Measurements from ENCODE around the gene VAX1.

Gene VAX1

DNA sequence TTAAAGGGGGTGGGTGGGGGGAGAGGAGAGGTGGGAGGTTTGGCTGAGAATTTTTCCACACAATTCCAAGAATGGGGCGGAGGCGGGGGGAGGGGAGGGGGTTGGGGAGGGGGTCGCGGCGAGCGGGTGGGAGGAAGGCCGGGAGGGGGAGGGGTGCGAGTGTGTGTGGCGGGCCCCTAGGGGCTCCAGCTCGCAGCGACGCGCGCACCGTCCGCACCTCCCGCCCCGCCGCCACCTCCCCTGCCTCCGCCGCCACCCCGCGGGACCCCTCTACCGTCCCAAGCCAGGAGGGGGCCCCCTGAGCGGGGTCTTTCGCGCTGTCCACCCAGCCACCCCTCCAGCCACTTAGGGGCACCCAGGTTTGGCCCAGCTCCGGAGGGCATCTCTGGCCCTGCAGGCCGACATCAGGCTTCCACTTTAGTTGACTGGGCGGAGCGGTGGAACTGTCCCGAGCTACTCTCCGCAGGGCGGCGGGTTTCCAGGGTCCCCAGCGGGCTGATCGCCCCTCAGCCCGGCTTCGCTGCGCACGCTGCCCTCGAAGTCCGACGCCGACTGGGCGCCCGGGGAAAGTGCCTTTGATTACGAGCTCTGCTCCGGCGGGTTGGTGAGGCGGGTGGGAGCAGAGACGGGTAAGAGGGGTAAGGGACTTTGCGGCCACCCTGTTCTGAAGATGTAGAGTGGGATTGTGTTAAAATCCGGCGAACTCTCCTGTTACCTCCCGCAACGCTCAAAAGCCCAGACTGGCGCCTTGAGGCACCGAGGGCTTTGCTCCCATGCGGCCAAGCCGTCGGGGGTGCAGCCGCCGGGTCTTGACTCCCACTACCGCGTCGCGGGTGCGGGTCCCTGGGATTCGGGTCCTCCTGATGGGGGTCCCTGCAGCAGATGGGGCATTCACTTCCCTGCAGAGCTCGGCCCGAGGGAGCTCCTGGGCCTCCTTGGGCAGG, 1.8 kb upstream of the VAX1 start:
- DNase-seq (ENCODE audit: insufficient read length) (no peak), FAIRE-seq (no peak)
- TF ChIP-seq TAF1 (IDR thresholded peaks at IDR 0.05; ENCODE audit: borderline replicate concordance, low read depth, low read length) (no peak), POLR2A (IDR thresholded peaks at IDR 0.05; ENCODE audit: low read depth, low read length) (no peak), POLR2AphosphoS5 (IDR thresholded peaks at IDR 0.05; ENCODE audit: low read depth, low read length) (no peak)

DNA sequence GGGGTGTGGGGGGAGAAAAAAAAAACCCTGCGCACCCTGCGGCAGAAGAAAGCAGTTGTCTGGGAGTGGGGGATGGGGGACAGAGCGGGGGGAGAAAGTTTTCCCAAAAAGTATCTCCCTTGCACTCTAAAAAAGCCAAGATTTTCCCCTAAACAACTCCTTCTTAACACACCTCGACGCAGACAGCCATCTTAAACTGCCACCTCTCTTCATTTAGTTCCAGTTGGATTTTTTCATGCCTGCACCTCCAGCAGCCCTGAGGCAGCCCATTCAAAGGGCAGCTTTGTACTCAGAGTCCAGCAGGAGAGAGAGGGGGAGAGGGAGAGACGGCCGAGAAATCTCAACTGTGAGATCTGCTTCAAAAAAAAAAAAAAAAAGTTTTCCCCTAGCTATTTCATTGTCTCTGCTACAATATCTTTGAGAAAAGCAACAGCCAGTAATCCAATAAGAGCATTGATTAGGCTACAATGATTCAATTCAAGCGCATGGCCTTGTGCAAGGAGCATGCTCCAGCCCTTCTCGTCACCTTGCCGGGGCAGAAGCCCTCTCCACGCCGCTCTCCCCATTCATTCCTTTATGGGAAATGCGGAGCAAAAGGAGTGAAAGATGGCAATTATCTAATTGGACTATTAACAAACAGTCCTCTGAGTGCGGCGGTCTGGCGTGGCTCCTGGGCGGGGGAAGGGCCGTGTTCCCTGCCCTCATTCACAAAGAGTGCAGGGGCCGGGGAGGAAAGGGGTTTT, 939 bp upstream of the VAX1 start:
- TF ChIP-seq POLR2AphosphoS5 (IDR thresholded peaks at IDR 0.05; ENCODE audit: low read depth, low read length): no peak
- TF ChIP-seq TAF1 (IDR thresholded peaks at IDR 0.05; ENCODE audit: borderline replicate concordance, low read depth, low read length): no peak
- TF ChIP-seq POLR2A (IDR thresholded peaks at IDR 0.05; ENCODE audit: low read depth, low read length): no peak
- no peak for DNase-seq (ENCODE audit: insufficient read length)
- FAIRE-seq: no peak

DNA sequence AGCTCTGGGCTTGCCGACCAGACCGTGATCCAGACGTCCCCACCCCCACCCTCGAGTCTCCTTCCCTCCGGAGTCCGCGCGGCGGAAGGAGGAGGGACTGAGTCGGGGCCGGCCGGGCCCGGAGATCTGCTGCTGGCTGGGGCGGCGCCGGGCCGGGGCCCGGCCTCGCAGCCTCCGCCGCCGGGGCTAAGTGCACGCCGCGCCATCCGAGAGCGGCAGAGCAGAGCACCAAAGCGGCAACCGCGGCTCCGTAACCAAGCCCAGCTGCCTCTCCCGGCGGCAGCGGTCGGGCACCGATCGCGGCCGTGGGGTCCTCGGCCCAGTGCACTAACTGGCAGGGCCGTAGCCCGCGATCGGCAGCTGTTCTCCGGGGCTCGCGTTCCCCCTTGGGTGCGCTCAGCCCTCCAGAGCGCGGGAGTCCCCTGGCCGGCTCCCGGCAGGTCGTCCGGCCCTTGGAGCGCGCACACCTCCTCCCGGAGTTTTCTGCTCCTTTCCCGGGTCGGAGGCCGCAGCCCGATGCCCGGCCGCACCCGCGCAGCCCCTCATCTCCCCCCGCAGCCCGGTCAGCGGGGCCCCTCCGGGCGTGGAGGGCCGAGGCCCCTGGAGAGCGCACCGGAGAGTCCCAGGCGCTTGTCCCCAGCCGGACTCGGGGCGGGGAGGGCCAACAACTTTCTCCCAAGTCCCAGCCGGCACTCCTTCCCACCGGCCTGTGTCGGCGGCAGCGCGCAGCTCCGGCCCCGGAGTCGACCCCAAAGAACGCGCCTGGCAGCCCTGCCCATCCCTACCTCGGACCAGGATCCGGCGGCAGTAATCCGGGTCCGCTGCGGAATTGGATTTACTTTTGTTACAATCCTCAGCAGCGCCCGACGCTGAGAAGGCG, 799 bp downstream of the VAX1 start:
- FAIRE-seq (no peak), DNase-seq (ENCODE audit: insufficient read length) (peak; percentile 19)
- TF ChIP-seq TAF1 (IDR thresholded peaks at IDR 0.05; ENCODE audit: borderline replicate concordance, low read depth, low read length) (no peak), POLR2AphosphoS5 (IDR thresholded peaks at IDR 0.05; ENCODE audit: low read depth, low read length) (no peak), POLR2A (IDR thresholded peaks at IDR 0.05; ENCODE audit: low read depth, low read length) (no peak)

DNA sequence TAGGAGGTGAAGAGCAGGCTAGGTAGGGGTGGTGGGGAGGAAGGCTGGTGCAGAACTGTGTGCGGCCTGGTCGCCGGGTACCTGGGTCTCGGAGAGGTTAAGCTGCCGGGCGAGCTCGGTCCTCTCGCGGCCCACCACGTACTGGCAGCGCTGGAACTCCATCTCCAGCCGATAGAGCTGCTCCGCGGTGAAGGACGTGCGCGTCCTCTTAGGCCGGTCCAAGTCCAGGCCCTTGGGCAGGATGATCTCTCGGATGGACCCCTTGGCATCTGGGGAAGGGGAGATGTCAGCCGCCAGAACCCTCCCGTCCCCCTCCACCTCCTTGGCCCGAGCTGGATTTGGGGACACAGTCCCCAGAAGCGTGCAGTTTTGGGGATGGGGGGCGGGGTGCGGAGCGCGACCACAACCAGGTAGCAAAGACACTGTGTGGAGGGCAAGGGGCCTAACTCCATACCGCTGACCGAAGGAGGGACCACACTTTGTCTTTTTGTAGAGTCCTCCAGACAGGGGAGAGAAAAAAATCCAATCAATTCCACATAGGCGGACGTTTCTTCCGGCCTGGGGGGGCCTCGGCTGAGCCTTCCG, 1.6 kb downstream of the VAX1 start:
- no peak for TF ChIP-seq POLR2A (IDR thresholded peaks at IDR 0.05; ENCODE audit: low read depth, low read length)
- no peak for TF ChIP-seq TAF1 (IDR thresholded peaks at IDR 0.05; ENCODE audit: borderline replicate concordance, low read depth, low read length)
- TF ChIP-seq POLR2AphosphoS5 (IDR thresholded peaks at IDR 0.05; ENCODE audit: low read depth, low read length): no peak
- FAIRE-seq: no peak
- no peak for DNase-seq (ENCODE audit: insufficient read length)

DNA sequence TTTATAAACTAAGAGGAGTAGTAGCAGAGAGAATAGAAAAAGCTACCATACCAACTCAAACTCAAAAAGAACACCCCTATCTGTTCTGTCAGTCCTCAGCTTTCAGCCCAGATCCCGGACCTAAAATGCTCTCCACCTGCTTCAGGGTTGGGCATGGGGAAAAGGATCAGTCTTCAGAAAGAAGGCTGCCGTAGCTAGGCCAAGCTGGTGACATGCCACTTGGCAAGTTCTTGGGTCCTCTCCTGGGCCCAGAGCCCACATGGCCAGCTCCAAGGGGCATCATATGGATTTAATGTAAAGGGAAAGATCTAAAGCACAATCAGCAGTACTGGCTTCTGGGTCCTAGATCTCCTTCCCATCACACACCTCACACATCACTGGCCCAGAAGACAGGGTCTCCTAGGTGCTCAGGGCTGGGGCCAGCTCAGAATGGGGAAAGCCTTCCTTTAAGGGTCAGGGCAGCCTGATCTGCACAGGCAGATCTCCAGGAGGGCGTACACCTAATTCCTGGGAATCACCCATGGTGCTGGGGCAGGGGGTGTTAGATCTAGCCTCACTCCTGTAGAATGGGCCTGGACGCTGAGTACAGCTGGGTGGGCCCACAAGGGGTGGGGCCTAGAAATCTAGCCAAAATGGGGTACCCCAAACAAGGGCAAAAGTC, 2.5 kb downstream of the VAX1 start:
- TF ChIP-seq POLR2A (IDR thresholded peaks at IDR 0.05; ENCODE audit: low read depth, low read length): no peak
- TF ChIP-seq POLR2AphosphoS5 (IDR thresholded peaks at IDR 0.05; ENCODE audit: low read depth, low read length): no peak
- no peak for TF ChIP-seq TAF1 (IDR thresholded peaks at IDR 0.05; ENCODE audit: borderline replicate concordance, low read depth, low read length)
- DNase-seq (ENCODE audit: insufficient read length): no peak
- no peak for FAIRE-seq

DNA sequence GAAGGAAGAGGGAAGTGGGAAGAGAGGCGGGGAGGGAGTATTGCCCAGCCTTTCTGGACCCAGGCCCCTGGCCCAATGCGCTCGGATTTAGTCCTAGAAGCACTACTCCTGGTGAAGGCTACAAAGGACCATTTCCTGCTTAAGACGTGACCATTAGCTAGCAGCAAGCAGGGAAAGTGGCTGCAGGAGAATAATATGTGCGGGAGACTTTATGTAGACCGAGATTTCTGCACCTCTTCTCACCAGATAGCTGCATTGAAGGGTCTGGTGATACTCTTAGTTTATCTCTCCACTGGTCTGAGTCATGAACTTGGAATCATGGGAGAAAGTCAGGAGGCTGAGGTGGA, 3.1 kb downstream of the VAX1 start:
- TF ChIP-seq TAF1 (IDR thresholded peaks at IDR 0.05; ENCODE audit: borderline replicate concordance, low read depth, low read length): no peak
- TF ChIP-seq POLR2A (IDR thresholded peaks at IDR 0.05; ENCODE audit: low read depth, low read length): no peak
- no peak for TF ChIP-seq POLR2AphosphoS5 (IDR thresholded peaks at IDR 0.05; ENCODE audit: low read depth, low read length)
- DNase-seq (ENCODE audit: insufficient read length) (no peak), FAIRE-seq (no peak)

DNA sequence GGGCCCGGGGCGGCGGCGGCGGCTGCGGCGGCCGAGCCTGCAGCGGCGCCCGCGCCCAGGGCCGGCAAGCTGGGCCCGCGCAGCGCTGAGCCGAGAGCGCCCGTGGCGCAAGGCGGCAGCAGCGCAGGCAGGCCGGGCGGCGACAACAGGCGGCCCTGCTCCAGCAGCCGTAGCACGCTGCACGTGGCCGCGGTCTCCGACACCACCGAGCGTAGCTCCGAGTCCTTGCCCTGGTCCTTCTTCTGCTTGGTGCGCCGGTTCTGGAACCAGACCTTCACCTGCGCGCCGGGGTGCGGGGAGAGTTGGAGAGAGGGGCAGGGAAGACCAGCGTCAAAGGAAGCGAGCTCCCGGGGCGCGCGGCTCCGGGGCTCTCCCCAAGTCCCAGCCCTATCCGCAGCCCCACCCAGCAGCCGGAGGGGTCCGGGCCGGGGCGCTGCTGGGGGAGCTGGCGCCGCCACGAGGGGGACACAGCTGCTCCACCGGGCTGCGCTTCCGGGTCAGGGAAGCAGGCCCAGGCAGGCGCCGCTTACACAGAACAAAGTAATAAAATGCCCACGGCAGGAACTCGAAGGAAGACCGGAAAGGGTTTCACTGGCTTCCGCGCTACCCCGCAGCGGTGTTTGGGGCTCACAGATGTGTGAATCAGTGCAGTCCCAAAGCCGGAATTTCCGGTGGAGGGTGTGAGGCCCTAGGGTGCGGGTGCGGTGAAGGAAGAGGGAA, 3.6 kb downstream of the VAX1 start:
- DNase-seq (ENCODE audit: insufficient read length) (no peak), FAIRE-seq (no peak)
- no peak for TF ChIP-seq POLR2AphosphoS5 (IDR thresholded peaks at IDR 0.05; ENCODE audit: low read depth, low read length)
- TF ChIP-seq TAF1 (IDR thresholded peaks at IDR 0.05; ENCODE audit: borderline replicate concordance, low read depth, low read length): no peak
- TF ChIP-seq POLR2A (IDR thresholded peaks at IDR 0.05; ENCODE audit: low read depth, low read length): no peak

DNA sequence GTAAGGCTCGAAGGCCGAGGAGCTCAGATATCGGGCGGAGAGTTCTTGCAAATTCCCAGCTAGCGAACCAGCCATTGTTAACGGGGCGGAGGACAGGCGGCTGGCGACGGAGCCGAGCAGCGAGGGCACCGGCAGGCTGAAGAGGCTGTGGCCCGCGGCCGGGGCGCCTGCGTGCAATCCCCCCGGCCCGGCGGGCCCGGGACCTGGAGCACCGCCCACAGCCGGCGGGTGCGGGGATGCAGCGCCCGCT, 4.1 kb downstream of the VAX1 start:
- DNase-seq (ENCODE audit: insufficient read length) (no peak), FAIRE-seq (no peak)
- no peak for TF ChIP-seq TAF1 (IDR thresholded peaks at IDR 0.05; ENCODE audit: borderline replicate concordance, low read depth, low read length)
- TF ChIP-seq POLR2AphosphoS5 (IDR thresholded peaks at IDR 0.05; ENCODE audit: low read depth, low read length): no peak
- no peak for TF ChIP-seq POLR2A (IDR thresholded peaks at IDR 0.05; ENCODE audit: low read depth, low read length)

DNA sequence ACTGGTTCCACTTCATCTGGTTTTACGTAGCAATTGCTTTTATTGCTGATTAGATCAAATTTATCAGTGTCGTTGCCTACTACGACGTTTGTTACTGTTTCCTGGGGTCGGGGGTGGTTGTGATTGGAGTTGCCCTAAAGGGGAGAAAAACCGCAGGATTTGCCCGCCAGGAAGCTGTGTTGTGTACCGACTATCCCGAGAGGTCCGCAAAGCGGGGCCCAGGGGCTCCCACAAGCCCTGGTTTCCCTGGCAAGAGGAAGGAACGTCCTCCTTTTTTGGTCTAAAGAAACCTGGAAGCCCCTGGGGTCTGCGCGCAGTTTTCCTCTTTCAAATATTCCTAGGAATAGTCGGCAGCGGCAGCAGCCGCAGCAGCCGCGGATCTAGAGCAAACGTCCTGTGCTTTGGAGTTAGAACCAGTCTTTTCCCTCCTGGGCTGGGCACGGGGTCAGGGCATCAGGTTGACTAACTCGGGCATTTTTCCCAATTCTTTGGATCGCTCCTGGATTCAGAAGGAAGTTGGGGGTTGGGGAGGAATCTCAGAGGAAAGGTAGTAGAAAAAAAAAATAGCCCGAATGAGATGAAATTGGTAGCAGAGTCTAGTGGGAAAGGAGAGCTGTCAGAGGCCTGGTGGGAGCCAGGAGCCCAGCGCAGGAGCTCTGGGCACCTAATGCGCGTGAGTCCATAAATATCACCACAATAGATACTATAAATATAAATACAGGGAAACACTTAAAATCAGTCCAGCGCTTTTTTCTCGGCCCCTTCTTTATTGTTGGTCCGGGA, 4.6 kb downstream of the VAX1 start:
- no peak for TF ChIP-seq POLR2AphosphoS5 (IDR thresholded peaks at IDR 0.05; ENCODE audit: low read depth, low read length)
- no peak for TF ChIP-seq POLR2A (IDR thresholded peaks at IDR 0.05; ENCODE audit: low read depth, low read length)
- TF ChIP-seq TAF1 (IDR thresholded peaks at IDR 0.05; ENCODE audit: borderline replicate concordance, low read depth, low read length): no peak
- DNase-seq (ENCODE audit: insufficient read length): no peak
- no peak for FAIRE-seq
